Fibroblast of lung (primary cell): ENCODE data around the gene IFNA8. TPM values are rescaled to one million over a fixed set of nuclear protein-coding genes. Genes with fewer than 3 reads are reported as not detected.
"Not testable (repeated sequence)": the region's sequence is repeated elsewhere in the genome, so short reads cannot be mapped to it uniquely, and the experiment has no call there.

Source experiments
- DNase-seq, 2 donors: peaks; one replicate each; pipeline versions ENCODE4 v3.0.0 to v3.0.0-alpha.2; 2010; ENCODE audit warnings: low read depth in 2 of 2
- H2AFZ ChIP-seq: 2 replicates; pipeline ENCODE4 v1.5.1; 2012; ENCODE audit warnings: low read length, control low read depth, inconsistent platforms
- H3K27ac ChIP-seq: 2 replicates; pipeline ENCODE4 v1.5.1; 2011; ENCODE audit warnings: low read length, control low read depth; ENCODE audit not compliant: insufficient read depth
- H3K27me3 ChIP-seq: 2 replicates; pipeline ENCODE4 v1.5.1; 2011; ENCODE audit warnings: mild to moderate bottlenecking, low read length; ENCODE audit not compliant: control insufficient read depth, insufficient read depth
- H3K36me3 ChIP-seq: 2 replicates; pipeline ENCODE4 v1.5.1; 2011; ENCODE audit warnings: low read length; ENCODE audit not compliant: control insufficient read depth, insufficient read depth
- H3K4me1 ChIP-seq: 2 replicates; pipeline ENCODE4 v1.5.1; 2011; ENCODE audit warnings: low read length; ENCODE audit not compliant: control insufficient read depth, insufficient read depth; ENCODE audit errors: extremely low read depth
- H3K4me2 ChIP-seq: 2 replicates; pipeline ENCODE4 v1.5.1; 2011; ENCODE audit warnings: low read length, control low read depth; ENCODE audit not compliant: insufficient read depth; ENCODE audit errors: extremely low read depth
- H3K4me3 ChIP-seq, 4 experiments: fragments of 200-600 bp in 1 of 4; sonication (generic) in 1 of 4; replicated peaks in 1 of 4; 2 replicates each; pipeline ENCODE4 v1.5.1; 2011 to 2016; ENCODE audit warnings: low read length in 4 of 4, low read depth in 3 of 4, mild to moderate bottlenecking in 3 of 4, control low read depth in 2 of 4, inconsistent platforms in 1 of 4, mixed read lengths in 1 of 4; ENCODE audit not compliant: insufficient read depth in 1 of 4; ENCODE audit errors: control extremely low read depth in 1 of 4
- H3K79me2 ChIP-seq: 2 replicates; pipeline ENCODE4 v1.5.1; 2012; ENCODE audit warnings: mild to moderate bottlenecking, low read length, inconsistent platforms; ENCODE audit not compliant: control insufficient read depth, insufficient read depth
- H3K9ac ChIP-seq: 2 replicates; pipeline ENCODE4 v1.5.1; 2011; ENCODE audit warnings: mild to moderate bottlenecking, low read length, control low read depth; ENCODE audit not compliant: insufficient read depth
- H3K9me3 ChIP-seq: 2 replicates; pipeline ENCODE4 v1.5.1; 2012; ENCODE audit warnings: low read depth, low read length; ENCODE audit not compliant: control insufficient read depth, insufficient read depth
- H4K20me1 ChIP-seq: 2 replicates; pipeline ENCODE4 v1.5.1; 2011; ENCODE audit warnings: low read length; ENCODE audit not compliant: control insufficient read depth, insufficient read depth; ENCODE audit errors: extremely low read depth
- CTCF ChIP-seq, 2 donors: IDR thresholded peaks in 1 of 2; conservative IDR thresholded peaks in 1 of 2; 1 replicate in 1 of 2; 2 replicates in 1 of 2; pipeline ENCODE4 v1.5.1; 2011 to 2012; ENCODE audit warnings: low read length in 2 of 2, control low read depth in 1 of 2, inconsistent platforms in 1 of 2, low read depth in 1 of 2, mild to moderate bottlenecking in 1 of 2
- EZH2 ChIP-seq: IDR thresholded peaks from 2 replicates; pipeline ENCODE4 v1.5.1; 2012; ENCODE audit warnings: low read length, control low read depth, mild to moderate bottlenecking; ENCODE audit errors: missing control alignments
- polyA plus RNA-seq, 2 donors: library from polyadenylated mRNA; depleted of rRNA in 1 of 2; stranded (reverse) in 1 of 2; unstranded in 1 of 2; fragments of >200 nt; gene quantifications; 2 replicates each; pipeline ENCODE4 v1.2.1, GENCODE V29; 2011 to 2012; ENCODE audit warnings: missing spikeins in 1 of 2
- total RNA-seq: library from RNA; depleted of rRNA; stranded (reverse); fragments of >200 nt; gene quantifications from 2 replicates; pipeline ENCODE4 v1.2.1, GENCODE V29; 2014

IFNA8 gene
- total and polyA plus RNA-seq, 2 donors (not counting 1 experiment from before 2014, with no cell fraction given) = not detected

- H3K4me1 ChIP-seq = no peaks in the 10 kb centered on the region
- H4K20me1 ChIP-seq = no peaks in the 10 kb centered on the region
- no peak overlapping the region for H3K9ac ChIP-seq
- no peaks in the 10 kb centered on the region for H3K36me3 ChIP-seq
- H3K79me2 ChIP-seq = no peaks in the 10 kb centered on the region
- no peak overlapping the region for H2AFZ ChIP-seq
- no peak overlapping the region for H3K27ac ChIP-seq
- H3K9me3 ChIP-seq = no peaks in the 10 kb centered on the region
- DNase-seq = no peak
- H3K4me3 ChIP-seq = no peak overlapping the region
- H3K27me3 ChIP-seq = peaks cover 10% of the 10 kb centered on the region
- no peak for TF ChIP-seq CTCF (conservative IDR thresholded peaks at IDR 0.05 in 1 of 2, IDR thresholded peaks at IDR 0.05 in 1 of 2; ENCODE audit: low read depth in 1 of 2, low read length in 2 of 2)
- TF ChIP-seq EZH2 = no peak
- H3K4me2 ChIP-seq = no peak overlapping the region
Measured at GRCh38 chr9:21432672-21433425, 23.9 kb downstream of the IFNA8 start.

- Histone ChIP-seq H3K79me2 (no peaks in the 10 kb centered on the region), H3K4me2 (no peak overlapping the region), H4K20me1 (no peaks in the 10 kb centered on the region), H3K9ac (no peak overlapping the region), H3K4me3 (no peak overlapping the region), H3K36me3 (no peaks in the 10 kb centered on the region), H3K27ac (no peak overlapping the region), H2AFZ (no peak overlapping the region), H3K4me1 (no peaks in the 10 kb centered on the region), H3K9me3 (no peaks in the 10 kb centered on the region), H3K27me3 (peaks cover 4% of the 10 kb centered on the region)
- TF ChIP-seq CTCF (conservative IDR thresholded peaks at IDR 0.05 in 1 of 2, IDR thresholded peaks at IDR 0.05 in 1 of 2; ENCODE audit: low read depth in 1 of 2, low read length in 2 of 2) (peak; percentile 54 to 62), EZH2 (no peak)
- DNase-seq = peak; percentile 62 to 83
Measured at GRCh38 chr9:21434202-21435014, 25.5 kb downstream of the IFNA8 start.

- not testable (repeated sequence) for H3K9me3 ChIP-seq, H2AFZ ChIP-seq, H3K4me2 ChIP-seq, H3K27me3 ChIP-seq, H3K27ac ChIP-seq, H3K4me1 ChIP-seq, H3K4me3 ChIP-seq, H3K36me3 ChIP-seq, DNase-seq, H3K9ac ChIP-seq, H3K79me2 ChIP-seq, H4K20me1 ChIP-seq
Measured at GRCh38 chr9:21435015-21435383, 26.1 kb downstream of the IFNA8 start.
